SK-N-SH (cell line): ENCODE results near the gene MACO1. TPM values are rescaled to one million over a fixed set of nuclear protein-coding genes. Genes with fewer than 3 reads are reported as not detected.

ENCODE experiments used
- CHD2 ChIP-seq: fragments of 150-350 bp; IDR thresholded peaks from 2 replicates; pipeline ENCODE4 v1.6.1; 2018; ENCODE audit warnings: low read length; ENCODE audit not compliant: partially characterized antibody
- EP300 ChIP-seq, 2 experiments: IDR thresholded peaks; 2 replicates each; pipeline versions ENCODE4 v1.4.0 to v1.6.1; 2012; ENCODE audit warnings: borderline replicate concordance in 1 of 2, low read depth in 1 of 2, low read length in 1 of 2
- GABPA ChIP-seq: IDR thresholded peaks from 2 replicates; pipeline ENCODE4 v1.4.0; 2012; ENCODE audit warnings: low read depth, mild to moderate bottlenecking
- JUND ChIP-seq: IDR thresholded peaks from 2 replicates; pipeline ENCODE4 v1.4.0; 2012
- MEF2A ChIP-seq: IDR thresholded peaks from 2 replicates; pipeline ENCODE4 v1.4.0; 2012; ENCODE audit warnings: low read depth, borderline replicate concordance
- MXI1 ChIP-seq: IDR thresholded peaks from 2 replicates; pipeline ENCODE4 v1.6.1; 2012; ENCODE audit warnings: mild to moderate bottlenecking, low read depth, low read length, improper control_type of control experiment
- PBX3 ChIP-seq: IDR thresholded peaks from 2 replicates; pipeline ENCODE4; 2012
- POLR2AphosphoS5 ChIP-seq: IDR thresholded peaks from 2 replicates; pipeline ENCODE4 v1.6.1; 2012; ENCODE audit warnings: low read depth, low read length
- RFX5 ChIP-seq: IDR thresholded peaks from 2 replicates; pipeline ENCODE4 v1.6.1; 2012; ENCODE audit warnings: mild to moderate bottlenecking, improper control_type of control experiment, low read length
- SIN3A ChIP-seq: IDR thresholded peaks from 2 replicates; pipeline ENCODE4 v1.6.1; 2012; ENCODE audit warnings: low read depth, mild to moderate bottlenecking, low read length, moderate library complexity, borderline replicate concordance
- TAF1 ChIP-seq: IDR thresholded peaks from 2 replicates; pipeline ENCODE4 v1.6.1; 2012; ENCODE audit warnings: low read depth, mild to moderate bottlenecking, low read length, moderate library complexity, borderline replicate concordance
- TCF12 ChIP-seq: IDR thresholded peaks from 2 replicates; pipeline ENCODE4 v1.4.0; 2012
- polyA plus RNA-seq, 3 experiments: library from polyadenylated mRNA; depleted of rRNA; stranded (reverse); fragments of >200 nt; gene quantifications; 2 replicates each; pipeline ENCODE4 v1.2.3, GENCODE V29; 2012
- TF ChIP-seq, protein P1 (sequence below): IDR thresholded peaks from 2 replicates; pipeline ENCODE4 v1.4.0; 2012; ENCODE audit warnings: low read depth
- TF ChIP-seq, protein P2 (sequence below): fragments of 150-350 bp; IDR thresholded peaks from 2 replicates; pipeline ENCODE4 v1.6.1; 2016; ENCODE audit warnings: mild to moderate bottlenecking, low read depth, low read length
- TF ChIP-seq, protein P3 (sequence below): IDR thresholded peaks from 2 replicates; pipeline ENCODE4 v1.4.0; 2012; ENCODE audit warnings: low read depth, borderline replicate concordance
- TF ChIP-seq, protein P4 (sequence below): IDR thresholded peaks from 2 replicates; pipeline ENCODE4 v1.4.0; 2012; ENCODE audit warnings: low read depth, borderline replicate concordance

The MACO1 gene
- polyA plus RNA-seq, 1 of the 3 experiments (the other 2 are of a cell fraction): 6.9 TPM

DNA sequence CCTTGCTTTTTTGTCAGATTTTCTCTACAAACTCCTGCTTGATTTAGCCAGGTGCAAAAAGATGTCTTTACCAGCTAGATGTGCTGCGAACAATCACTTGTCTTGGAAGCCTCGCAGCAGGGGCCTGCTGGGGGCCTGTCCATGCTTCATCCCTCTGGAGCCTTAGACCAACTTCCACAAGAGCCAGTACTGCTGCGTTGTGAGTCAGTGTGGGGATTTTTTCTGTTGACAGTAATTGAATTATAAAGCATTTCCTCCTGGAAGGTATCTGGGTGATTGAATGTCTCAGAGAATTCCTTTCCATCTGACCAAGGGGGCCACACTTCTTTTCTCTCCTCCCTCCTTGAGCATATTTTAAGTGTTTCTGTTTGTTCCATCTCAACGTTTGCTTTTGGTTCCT, 72.3 kb downstream of the MACO1 start (continued):
- peak; percentile 34 to 52 for TF ChIP-seq EP300 (IDR thresholded peaks at IDR 0.05; ENCODE audit: borderline replicate concordance in 1 of 2, low read depth in 1 of 2, low read length in 1 of 2)
- TF ChIP-seq PBX3: peak; percentile 86
- no peak for TF ChIP-seq GABPA
- no peak for TF ChIP-seq CHD2
- TF ChIP-seq, protein P1, sequence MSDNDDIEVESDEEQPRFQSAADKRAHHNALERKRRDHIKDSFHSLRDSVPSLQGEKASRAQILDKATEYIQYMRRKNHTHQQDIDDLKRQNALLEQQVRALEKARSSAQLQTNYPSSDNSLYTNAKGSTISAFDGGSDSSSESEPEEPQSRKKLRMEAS: peak; percentile 86
- no peak for TF ChIP-seq MXI1
- TF ChIP-seq JUND: peak; percentile 37
- TF ChIP-seq, protein P2, sequence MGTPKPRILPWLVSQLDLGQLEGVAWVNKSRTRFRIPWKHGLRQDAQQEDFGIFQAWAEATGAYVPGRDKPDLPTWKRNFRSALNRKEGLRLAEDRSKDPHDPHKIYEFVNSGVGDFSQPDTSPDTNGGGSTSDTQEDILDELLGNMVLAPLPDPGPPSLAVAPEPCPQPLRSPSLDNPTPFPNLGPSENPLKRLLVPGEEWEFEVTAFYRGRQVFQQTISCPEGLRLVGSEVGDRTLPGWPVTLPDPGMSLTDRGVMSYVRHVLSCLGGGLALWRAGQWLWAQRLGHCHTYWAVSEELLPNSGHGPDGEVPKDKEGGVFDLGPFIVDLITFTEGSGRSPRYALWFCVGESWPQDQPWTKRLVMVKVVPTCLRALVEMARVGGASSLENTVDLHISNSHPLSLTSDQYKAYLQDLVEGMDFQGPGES: no peak
- TF ChIP-seq, protein P3, sequence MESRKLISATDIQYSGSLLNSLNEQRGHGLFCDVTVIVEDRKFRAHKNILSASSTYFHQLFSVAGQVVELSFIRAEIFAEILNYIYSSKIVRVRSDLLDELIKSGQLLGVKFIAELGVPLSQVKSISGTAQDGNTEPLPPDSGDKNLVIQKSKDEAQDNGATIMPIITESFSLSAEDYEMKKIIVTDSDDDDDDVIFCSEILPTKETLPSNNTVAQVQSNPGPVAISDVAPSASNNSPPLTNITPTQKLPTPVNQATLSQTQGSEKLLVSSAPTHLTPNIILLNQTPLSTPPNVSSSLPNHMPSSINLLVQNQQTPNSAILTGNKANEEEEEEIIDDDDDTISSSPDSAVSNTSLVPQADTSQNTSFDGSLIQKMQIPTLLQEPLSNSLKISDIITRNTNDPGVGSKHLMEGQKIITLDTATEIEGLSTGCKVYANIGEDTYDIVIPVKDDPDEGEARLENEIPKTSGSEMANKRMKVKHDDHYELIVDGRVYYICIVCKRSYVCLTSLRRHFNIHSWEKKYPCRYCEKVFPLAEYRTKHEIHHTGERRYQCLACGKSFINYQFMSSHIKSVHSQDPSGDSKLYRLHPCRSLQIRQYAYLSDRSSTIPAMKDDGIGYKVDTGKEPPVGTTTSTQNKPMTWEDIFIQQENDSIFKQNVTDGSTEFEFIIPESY: no peak
- peak; percentile 74 for TF ChIP-seq TCF12
- peak; percentile 65; the same call in 1 of the 2 replicates for TF ChIP-seq SIN3A
- no peak for TF ChIP-seq MEF2A
- TF ChIP-seq TAF1: no peak
- TF ChIP-seq, protein P4, sequence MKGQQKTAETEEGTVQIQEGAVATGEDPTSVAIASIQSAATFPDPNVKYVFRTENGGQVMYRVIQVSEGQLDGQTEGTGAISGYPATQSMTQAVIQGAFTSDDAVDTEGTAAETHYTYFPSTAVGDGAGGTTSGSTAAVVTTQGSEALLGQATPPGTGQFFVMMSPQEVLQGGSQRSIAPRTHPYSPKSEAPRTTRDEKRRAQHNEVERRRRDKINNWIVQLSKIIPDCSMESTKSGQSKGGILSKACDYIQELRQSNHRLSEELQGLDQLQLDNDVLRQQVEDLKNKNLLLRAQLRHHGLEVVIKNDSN: no peak
- TF ChIP-seq RFX5: no peak
- TF ChIP-seq POLR2AphosphoS5: peak; percentile 46; the same call in 1 of the 2 replicates
- TF ChIP-seq, all 33 proteins: peak for 10
